Measurements from ENCODE around the gene NDFIP2. TPM values are rescaled to one million over a fixed set of nuclear protein-coding genes. Genes with fewer than 3 reads are reported as not detected.
"Not testable (repeated sequence)": the region's sequence is repeated elsewhere in the genome, so short reads cannot be mapped to it uniquely, and the experiment has no call there.

Gene NDFIP2
- total RNA-seq, 1 experiment from 2014 or later, result 26.9 TPM

GRCh38 chr13:79533781-79534400 lies 52.9 kb downstream of the NDFIP2 start:
- DNase-seq (ENCODE audit: low spot score), result no peak

GRCh38 chr13:79534596-79534995 lies 53.6 kb downstream of the NDFIP2 start:
- no peak for DNase-seq (ENCODE audit: low spot score)

- no peak for DNase-seq (ENCODE audit: low spot score)
Measured at GRCh38 chr13:79538757-79539156, 57.8 kb downstream of the NDFIP2 start.

GRCh38 chr13:79540504-79540903 lies 59.5 kb downstream of the NDFIP2 start:
- no peak for DNase-seq (ENCODE audit: low spot score)

GRCh38 chr13:79541426-79542049 lies 60.6 kb downstream of the NDFIP2 start:
- peak; percentile 93 for DNase-seq (ENCODE audit: low spot score)

GRCh38 chr13:79543883-79544282 lies 62.9 kb downstream of the NDFIP2 start:
- DNase-seq (ENCODE audit: low spot score), result no peak

- no peak for DNase-seq (ENCODE audit: low spot score)
Measured at GRCh38 chr13:79547211-79548195, 66.5 kb downstream of the NDFIP2 start.

GRCh38 chr13:79548902-79549301 lies 67.9 kb downstream of the NDFIP2 start:
- DNase-seq (ENCODE audit: low spot score), result no peak

- DNase-seq (ENCODE audit: low spot score), result no peak
Measured at GRCh38 chr13:79549355-79550106, 68.6 kb downstream of the NDFIP2 start.

GRCh38 chr13:79557666-79558065 lies 76.7 kb downstream of the NDFIP2 start:
- no peak for DNase-seq (ENCODE audit: low spot score)

- DNase-seq (ENCODE audit: low spot score), result no peak
Measured at GRCh38 chr13:79560954-79561353, 80.0 kb downstream of the NDFIP2 start.

GRCh38 chr13:79562557-79562956 lies 81.6 kb downstream of the NDFIP2 start:
- DNase-seq (ENCODE audit: low spot score), result no peak

GRCh38 chr13:79566118-79566517 lies 85.2 kb downstream of the NDFIP2 start:
- DNase-seq (ENCODE audit: low spot score), result no peak

GRCh38 chr13:79571147-79571546 lies 90.2 kb downstream of the NDFIP2 start:
- no peak for DNase-seq (ENCODE audit: low spot score)

GRCh38 chr13:79573892-79574291 lies 92.9 kb downstream of the NDFIP2 start:
- DNase-seq (ENCODE audit: low spot score), result not testable (repeated sequence)

- DNase-seq (ENCODE audit: low spot score), result no peak
Measured at GRCh38 chr13:79581870-79582315, 100.9 kb downstream of the NDFIP2 start.

- no peak for DNase-seq (ENCODE audit: low spot score)
Measured at GRCh38 chr13:79582896-79583295, 101.9 kb downstream of the NDFIP2 start.

- no peak for DNase-seq (ENCODE audit: low spot score)
Measured at GRCh38 chr13:79585033-79585432, 104.1 kb downstream of the NDFIP2 start.

GRCh38 chr13:79589603-79590393 lies 108.8 kb downstream of the NDFIP2 start:
- peak; percentile 3 for DNase-seq (ENCODE audit: low spot score)

- no peak for DNase-seq (ENCODE audit: low spot score)
Measured at GRCh38 chr13:79590394-79590676, 109.4 kb downstream of the NDFIP2 start.

GRCh38 chr13:79591493-79591892 lies 110.5 kb downstream of the NDFIP2 start:
- DNase-seq (ENCODE audit: low spot score), result no peak

All from HT-29 (cell line).